Pancreas (tissue), 10 donors: ENCODE results near the gene WBP11. TPM values are rescaled to one million over a fixed set of nuclear protein-coding genes. Genes with fewer than 3 reads are reported as not detected.

Source experiments
- ATAC-seq, 4 donors: fragments of 200-7000 bp; cut with Tn5 transposase; one replicate each; pipeline versions ENCODE4 v1.8.0 to v1.9.1; 2020; ENCODE audit warnings: mild to moderate bottlenecking in 4 of 4, moderate library complexity in 4 of 4
- DNase-seq, 6 donors: peaks; one replicate each; pipeline ENCODE4 v3.0.0-alpha.2; 2020
- FAIRE-seq: peaks from 2 replicates; lab custom pipeline; 2012; peaks lifted over from hg19 to GRCh38; lab: Jason Lieb, UNC
- H3K27ac ChIP-seq, 4 donors: fragments of 200-600 bp; sonication (generic); 1 replicate in 3 of 4; 2 replicates in 1 of 4; pipeline versions ENCODE4 v1.5.0 to v1.8.0; 2020
- H3K27me3 ChIP-seq, 4 donors: fragments of 200-600 bp; one replicate each; pipeline ENCODE4 v1.8.0; 2021
- H3K36me3 ChIP-seq, 3 donors: fragments of 200-600 bp; sonication (generic) in 1 of 3; one replicate each; pipeline versions ENCODE4 v1.5.0 to v1.8.0; 2020 to 2021
- H3K4me1 ChIP-seq, 3 donors: fragments of 200-600 bp; one replicate each; pipeline ENCODE4 v1.8.0; 2021
- H3K4me3 ChIP-seq, 4 donors: fragments of 200-600 bp; sonication (generic) in 2 of 4; one replicate each; pipeline versions ENCODE4 v1.5.0 to v1.8.0; 2020 to 2021
- H3K9me3 ChIP-seq, 4 donors: fragments of 200-600 bp; one replicate each; pipeline ENCODE4 v1.8.0; 2021
- WGBS, 2 donors: extraction: QIAGEN DNeasy Blood & Tissue Kit; methylation state at CpG; one replicate each; pipeline ENCODE4 v1.1.7; 2013; 5-methylcytosine and 5-hydroxymethylcytosine counted together
- intact Hi-C, 3 donors: fragments of 100-400 bp; cut with DNase I; formaldehyde crosslinking; loops; one replicate each; pipeline versions ENCODE4 v1.11.1 to v1.14.2; 2022
- polyA plus RNA-seq, 2 donors: library from polyadenylated mRNA; stranded (reverse); fragments of 200-250 nt; gene quantifications; one replicate each; pipeline ENCODE4 v1.2.3, GENCODE V29; 2013
- total RNA-seq, 6 donors: library from RNA; stranded (reverse); fragmentation: NEBNext Ultra II Directional in 4 of 6; extraction: Animal tissue kit (Norgen Biotek cat#: 25700) in 4 of 6; gene quantifications; one replicate each; pipeline versions ENCODE4 v1.2.1 to v1.2.4, GENCODE V29; 2021 to 2023
- TF ChIP-seq, protein P1 (sequence below), 4 donors: fragments of 200-600 bp; sonication (generic) in 3 of 4; IDR thresholded peaks; one replicate each; pipeline versions ENCODE4 v1.5.0 to v1.8.0; 2021; ENCODE audit warnings: antibody characterized with exemption in 4 of 4
- donor health status: healthy with polysubstance abuse.
- donor health status: DM: no; HTN: no; CAD: no; lungs with moderate emphysema.
- donor health status: DM: no; HTN: no; CAD: no.
- donor health status: control.
- donor health status: control.
- donor health status: Bipolar disorder and iron deficiency.
- donor health status: DM: yes; HTN: yes; CAD: no.
- donor health status: DM: no; HTN: no; CAD: no.
- donor health status: DM: no; HTN: no; CAD: no.
- donor health status: DM: yes; HTN: yes; CAD: no.

WBP11 gene
- total and polyA plus RNA-seq, 8 donors: 7.9 to 28.5 (median 19.1) TPM

DNA sequence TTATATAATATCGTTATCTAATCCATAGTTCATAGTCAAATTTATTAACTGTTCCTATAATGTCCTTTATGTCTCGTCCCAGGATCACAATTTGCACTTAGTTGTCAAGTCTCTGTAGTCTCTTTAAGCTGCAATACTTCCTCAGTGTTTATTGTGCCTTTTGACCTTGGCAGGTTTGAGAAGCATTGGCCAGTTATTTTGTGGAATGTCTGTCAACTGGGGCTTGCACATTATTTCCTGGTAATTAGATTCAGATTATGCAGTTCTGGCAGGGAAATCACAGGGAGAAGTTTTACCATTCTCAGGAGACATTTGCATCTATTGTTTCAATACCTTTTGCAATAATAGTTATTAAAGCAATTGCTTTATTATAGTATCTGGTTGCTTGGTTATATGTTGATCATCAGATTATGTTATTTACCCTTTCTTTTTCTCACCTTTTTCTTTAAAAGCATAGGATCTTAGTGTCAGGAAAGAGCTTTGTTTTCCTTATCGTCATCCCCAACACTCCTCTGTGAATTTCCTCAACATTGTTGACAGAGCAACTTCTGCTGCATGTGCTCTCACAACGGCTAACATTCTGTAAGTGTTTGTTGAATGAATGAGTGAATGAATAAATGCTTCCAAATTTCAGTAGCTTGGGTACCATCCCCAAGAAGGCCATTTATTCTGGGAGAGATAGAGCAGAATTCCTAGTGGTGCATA, 43.8 kb upstream of the WBP11 start:
- TF ChIP-seq, protein P1, sequence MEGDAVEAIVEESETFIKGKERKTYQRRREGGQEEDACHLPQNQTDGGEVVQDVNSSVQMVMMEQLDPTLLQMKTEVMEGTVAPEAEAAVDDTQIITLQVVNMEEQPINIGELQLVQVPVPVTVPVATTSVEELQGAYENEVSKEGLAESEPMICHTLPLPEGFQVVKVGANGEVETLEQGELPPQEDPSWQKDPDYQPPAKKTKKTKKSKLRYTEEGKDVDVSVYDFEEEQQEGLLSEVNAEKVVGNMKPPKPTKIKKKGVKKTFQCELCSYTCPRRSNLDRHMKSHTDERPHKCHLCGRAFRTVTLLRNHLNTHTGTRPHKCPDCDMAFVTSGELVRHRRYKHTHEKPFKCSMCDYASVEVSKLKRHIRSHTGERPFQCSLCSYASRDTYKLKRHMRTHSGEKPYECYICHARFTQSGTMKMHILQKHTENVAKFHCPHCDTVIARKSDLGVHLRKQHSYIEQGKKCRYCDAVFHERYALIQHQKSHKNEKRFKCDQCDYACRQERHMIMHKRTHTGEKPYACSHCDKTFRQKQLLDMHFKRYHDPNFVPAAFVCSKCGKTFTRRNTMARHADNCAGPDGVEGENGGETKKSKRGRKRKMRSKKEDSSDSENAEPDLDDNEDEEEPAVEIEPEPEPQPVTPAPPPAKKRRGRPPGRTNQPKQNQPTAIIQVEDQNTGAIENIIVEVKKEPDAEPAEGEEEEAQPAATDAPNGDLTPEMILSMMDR (IDR thresholded peaks at IDR 0.05): no peak
- peak; percentile 51 to 62 (median 59) for ATAC-seq
- Histone ChIP-seq H3K4me3 (no peak overlapping the region), H3K27ac (peak overlapping the region in 3 of 4 donors; percentile 1 to 55 (median 50)), H3K27me3 (no peaks in the 10 kb centered on the region), H3K36me3 (no peaks in the 10 kb centered on the region), H3K4me1 (peaks cover 25 to 37% (median 33%) of the 10 kb centered on the region in 3 donors), H3K9me3 (no peaks in the 10 kb centered on the region)
- 11 to 28% methylated on average over 4 of the region's 4 CpGs for WGBS, 2 donors
- no peak for FAIRE-seq
- DNase-seq: peak in 1 of 6 donors; percentile 14
- intact Hi-C loops: loop anchor here in 2 of 3 donors (5.0 to 10.0 kb wide), 3 partner anchors 78 to 145 kb away; no protein-coding TSS in a partner anchor

GRCh38 chr12:14846042-14846587, 42.8 kb upstream of the WBP11 start:
- Histone ChIP-seq H3K4me3 (no peak overlapping the region), H3K4me1 (peaks cover 32 to 46% (median 42%) of the 10 kb centered on the region in 3 donors), H3K27ac (peak overlapping the region in 3 of 4 donors; percentile 1 to 55 (median 50)), H3K9me3 (no peaks in the 10 kb centered on the region), H3K36me3 (no peaks in the 10 kb centered on the region), H3K27me3 (no peaks in the 10 kb centered on the region)
- FAIRE-seq: peak; percentile 60
- ATAC-seq: peak in 2 of 4 donors; percentile 23 to 51
- TF ChIP-seq, protein P1 (IDR thresholded peaks at IDR 0.05): no peak
- intact Hi-C loops: loop anchor here in 2 of 3 donors (5.0 to 10.0 kb wide), 3 partner anchors 79 to 146 kb away; no protein-coding TSS in a partner anchor
- DNase-seq: no peak
- WGBS, 2 donors: 29 to 32% methylated on average over 3 of the region's 3 CpGs

DNA sequence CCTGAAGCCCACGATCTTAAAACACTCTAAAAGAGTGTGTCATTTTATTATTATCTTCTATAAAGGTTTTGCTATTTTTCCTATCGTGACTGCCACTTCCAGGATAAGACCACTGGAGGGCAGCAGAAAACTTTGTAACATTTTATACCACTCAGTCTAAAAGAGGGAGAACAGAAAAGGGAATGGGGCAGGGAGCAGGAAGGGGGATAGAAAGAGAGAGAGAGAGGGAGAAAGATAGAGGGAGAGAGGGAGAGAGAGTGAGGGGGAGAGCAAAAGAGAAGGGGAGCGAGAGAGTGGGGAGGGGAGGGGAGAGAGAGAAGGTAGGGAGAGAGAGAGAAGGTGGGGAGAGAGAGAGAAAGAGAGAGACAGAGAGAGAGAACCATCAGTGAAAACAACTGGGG, 42.1 kb upstream of the WBP11 start:
- H3K4me3 ChIP-seq: no peak overlapping the region
- DNase-seq (peak in 2 of 6 donors; percentile 39 to 66), ATAC-seq (peak; percentile 36 to 69 (median 64)), FAIRE-seq (peak; percentile 79)
- 10 to 12% methylated on average over 3 of the region's 3 CpGs for WGBS, 2 donors
- H3K27ac ChIP-seq: peak overlapping the region in 2 of 4 donors; percentile 50 to 55
- intact Hi-C loops: loop anchor here in 2 of 3 donors (5.0 to 10.0 kb wide), 3 partner anchors 79 to 147 kb away; no protein-coding TSS in a partner anchor
- no peaks in the 10 kb centered on the region for H3K36me3 ChIP-seq
- H3K9me3 ChIP-seq: no peaks in the 10 kb centered on the region
- no peaks in the 10 kb centered on the region for H3K27me3 ChIP-seq
- TF ChIP-seq, protein P1 (IDR thresholded peaks at IDR 0.05): peak; percentile 20 to 66 (median 47)
- peaks cover 32 to 54% (median 44%) of the 10 kb centered on the region in 3 donors for H3K4me1 ChIP-seq

DNA sequence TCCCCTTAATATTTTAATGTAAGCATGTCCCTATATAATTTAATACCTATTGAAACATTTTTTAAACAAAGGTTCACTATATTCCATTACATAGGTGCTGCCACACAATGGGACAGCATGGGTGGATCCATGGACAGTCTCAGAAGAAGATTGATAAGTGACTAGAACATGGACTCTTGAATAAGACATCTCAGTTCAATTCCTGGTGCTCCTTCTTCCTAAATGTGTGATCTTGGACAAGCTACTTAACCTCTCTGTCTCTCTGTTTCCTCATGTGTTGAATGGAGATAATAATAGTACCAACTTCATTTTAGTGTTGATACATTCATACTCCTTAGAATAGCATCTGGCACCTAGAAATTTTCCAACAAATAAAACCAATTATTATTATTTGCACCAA, 41.1 kb upstream of the WBP11 start:
- Histone ChIP-seq H3K9me3 (no peaks in the 10 kb centered on the region), H3K36me3 (no peaks in the 10 kb centered on the region), H3K27ac (peak overlapping the region in 1 of 4 donors; percentile 82), H3K27me3 (no peaks in the 10 kb centered on the region), H3K4me3 (no peak overlapping the region), H3K4me1 (peaks cover 32 to 56% (median 44%) of the 10 kb centered on the region in 3 donors)
- FAIRE-seq (no peak), DNase-seq (no peak), ATAC-seq (no peak)
- intact Hi-C loops: loop anchor here in 1 of 3 donors (10.0 kb wide), 1 partner anchor 80 kb away; no protein-coding TSS in a partner anchor
- TF ChIP-seq, protein P1 (IDR thresholded peaks at IDR 0.05): no peak
